K562 (cell line): Measurements from ENCODE around the gene HECW1. TPM values are rescaled to one million over a fixed set of nuclear protein-coding genes. Genes with fewer than 3 reads are reported as not detected.

ENCODE experiments used
- NFIC ChIP-seq: fragments of 450-650 bp; IDR thresholded peaks from 2 replicates; pipeline ENCODE4 v1.6.1; 2017; ENCODE audit warnings: mild to moderate bottlenecking, inconsistent platforms
- PHB ChIP-seq: fragments of 250-450 bp; sonication (Bioruptor Pico); IDR thresholded peaks from 2 replicates; pipeline ENCODE4 v1.5.0; 2021
- SP1 ChIP-seq: sonication (generic); formaldehyde crosslinking; IDR thresholded peaks from 2 replicates; pipeline ENCODE4 v1.8.1; 2022; ENCODE audit warnings: mild to moderate bottlenecking, missing genetic modification reagents
- ZNF444 ChIP-seq: fragments of 250-450 bp; sonication (Bioruptor Pico); IDR thresholded peaks from 2 replicates; pipeline ENCODE4 v1.4.0; 2020; ENCODE audit warnings: mild to moderate bottlenecking, moderate library complexity
- polyA plus RNA-seq, 8 experiments: library from polyadenylated mRNA; depleted of rRNA in 4 of 8; stranded (reverse) in 5 of 8; unstranded in 3 of 8; fragments of >200 nt; fragmentation: Nextera tagmentation in 2 of 8; fragmentation: Illumina TruSeq in 1 of 8; extraction: Ambion mirVana in 2 of 8; extraction: Trizol in 1 of 8; gene quantifications; 2 replicates each; pipeline versions ENCODE4 v1.2.1 to v1.2.3, GENCODE V29; 2011 to 2014; ENCODE audit warnings: inconsistent platforms in 1 of 8, missing spikeins in 1 of 8
- total RNA-seq, 7 experiments: library from RNA; depleted of rRNA in 6 of 7; stranded (reverse); fragments of >200 nt in 6 of 7; fragmentation: Illumina TruSeq in 2 of 7; extraction: Trizol in 2 of 7; gene quantifications; 2 replicates each; pipeline versions ENCODE4 v1.2.1 to v1.2.3, GENCODE V29; 2011 to 2021; ENCODE audit warnings: low replicate concordance in 1 of 7
- TF ChIP-seq, protein P1 (sequence below), 2 experiments: fragments of 450-650 bp in 1 of 2; sonication (generic) in 1 of 2; formaldehyde crosslinking in 1 of 2; IDR thresholded peaks; 2 replicates each; pipeline versions ENCODE4 v1.7.1 to v1.9.0; 2016 to 2022; ENCODE audit warnings: inconsistent platforms in 1 of 2, mild to moderate bottlenecking in 1 of 2, missing genetic modification reagents in 1 of 2

HECW1 gene
- total and polyA plus RNA-seq, 9 of the 15 experiments (the other 6 are each of a cell fraction or from before 2014, with no cell fraction given), result 0.07 to 0.31 (median 0.13) TPM; not detected in 4

DNA sequence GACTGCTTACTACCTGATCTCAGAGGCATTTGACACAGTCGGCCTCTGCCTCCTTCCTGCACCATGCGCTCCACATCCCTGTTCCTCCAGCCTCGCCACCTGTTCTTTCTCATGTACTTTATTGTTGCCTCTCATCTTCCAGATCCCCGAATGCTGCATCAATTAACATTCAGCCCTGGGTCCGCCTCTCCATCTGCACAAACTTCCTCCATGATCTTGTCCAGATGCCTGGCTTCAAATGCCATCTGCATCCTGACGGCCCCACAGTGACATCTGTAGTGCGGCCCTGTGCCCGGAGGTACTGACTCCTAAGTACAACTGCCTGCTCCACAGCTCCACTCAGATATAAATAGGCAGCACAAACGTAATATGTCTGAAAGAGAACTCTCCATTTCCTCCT lies 419.3 kb downstream of the HECW1 start (continued):
- TF ChIP-seq, protein P1, sequence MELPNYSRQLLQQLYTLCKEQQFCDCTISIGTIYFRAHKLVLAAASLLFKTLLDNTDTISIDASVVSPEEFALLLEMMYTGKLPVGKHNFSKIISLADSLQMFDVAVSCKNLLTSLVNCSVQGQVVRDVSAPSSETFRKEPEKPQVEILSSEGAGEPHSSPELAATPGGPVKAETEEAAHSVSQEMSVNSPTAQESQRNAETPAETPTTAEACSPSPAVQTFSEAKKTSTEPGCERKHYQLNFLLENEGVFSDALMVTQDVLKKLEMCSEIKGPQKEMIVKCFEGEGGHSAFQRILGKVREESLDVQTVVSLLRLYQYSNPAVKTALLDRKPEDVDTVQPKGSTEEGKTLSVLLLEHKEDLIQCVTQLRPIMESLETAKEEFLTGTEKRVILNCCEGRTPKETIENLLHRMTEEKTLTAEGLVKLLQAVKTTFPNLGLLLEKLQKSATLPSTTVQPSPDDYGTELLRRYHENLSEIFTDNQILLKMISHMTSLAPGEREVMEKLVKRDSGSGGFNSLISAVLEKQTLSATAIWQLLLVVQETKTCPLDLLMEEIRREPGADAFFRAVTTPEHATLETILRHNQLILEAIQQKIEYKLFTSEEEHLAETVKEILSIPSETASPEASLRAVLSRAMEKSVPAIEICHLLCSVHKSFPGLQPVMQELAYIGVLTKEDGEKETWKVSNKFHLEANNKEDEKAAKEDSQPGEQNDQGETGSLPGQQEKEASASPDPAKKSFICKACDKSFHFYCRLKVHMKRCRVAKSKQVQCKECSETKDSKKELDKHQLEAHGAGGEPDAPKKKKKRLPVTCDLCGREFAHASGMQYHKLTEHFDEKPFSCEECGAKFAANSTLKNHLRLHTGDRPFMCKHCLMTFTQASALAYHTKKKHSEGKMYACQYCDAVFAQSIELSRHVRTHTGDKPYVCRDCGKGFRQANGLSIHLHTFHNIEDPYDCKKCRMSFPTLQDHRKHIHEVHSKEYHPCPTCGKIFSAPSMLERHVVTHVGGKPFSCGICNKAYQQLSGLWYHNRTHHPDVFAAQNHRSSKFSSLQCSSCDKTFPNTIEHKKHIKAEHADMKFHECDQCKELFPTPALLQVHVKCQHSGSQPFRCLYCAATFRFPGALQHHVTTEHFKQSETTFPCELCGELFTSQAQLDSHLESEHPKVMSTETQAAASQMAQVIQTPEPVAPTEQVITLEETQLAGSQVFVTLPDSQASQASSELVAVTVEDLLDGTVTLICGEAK (IDR thresholded peaks at IDR 0.05), result no peak
- TF ChIP-seq, protein P1 (CRISPR knock-in tag; IDR thresholded peaks at IDR 0.05), result no peak
- TF ChIP-seq NFIC (no peak), PHB (CRISPR knock-in tag) (no peak), SP1 (CRISPR knock-in tag) (no peak), ZNF444 (CRISPR knock-in tag) (no peak)
- TF ChIP-seq, all 486 proteins: peak for 0
